Measurements from ENCODE around the gene C1S. TPM values are rescaled to one million over a fixed set of nuclear protein-coding genes. Genes with fewer than 3 reads are reported as not detected.

Gene C1S
- total and polyA plus RNA-seq, 2 of the 4 experiments (the other 2 are of a cell fraction), result 49.6 to 85.4 TPM

DNA sequence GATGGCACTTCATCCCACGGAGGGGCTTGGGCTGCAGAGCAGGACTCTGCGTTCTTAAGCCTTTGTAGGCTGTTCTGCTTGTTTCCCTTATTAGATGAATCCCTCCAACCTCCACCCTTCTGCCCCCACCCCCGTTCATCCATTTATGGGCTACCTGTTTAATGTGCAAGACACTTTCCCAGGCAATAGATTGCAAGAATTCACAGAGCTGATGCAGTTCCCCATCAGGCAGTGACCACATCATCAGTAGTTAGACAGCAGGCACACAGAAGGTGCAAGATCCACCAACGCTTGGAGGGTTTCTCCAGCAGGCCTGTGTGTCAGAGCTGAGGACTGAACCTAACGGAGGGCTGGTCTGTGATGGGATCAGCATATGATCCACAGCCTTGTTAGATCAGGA is 33.0 kb downstream of the C1S start:
- POLR2A ChIA-PET (ENCODE audit: unreplicated experiment), result interaction anchor here (0.7 kb wide), 1 partner anchor 33 kb away, joined by 3 read pairs; the partner anchor contains the start of gene C1S
- intact Hi-C loops (cut with micrococcal nuclease), result no loop called here

More for the DNA sequence above, 33.0 kb downstream of the C1S start:
- Histone ChIP-seq H3K4me2 (ENCODE audit: low read depth, low read length) (no peak overlapping the region), H3K9ac (ENCODE audit: low read depth, low read length) (no peak overlapping the region), H3K27me3 (ENCODE audit: control insufficient read depth, insufficient read depth, low read length) (no peaks in the 10 kb centered on the region), H2AK9ac (replicated peaks; ENCODE audit: low read depth, low read length, poor library complexity) (no peak overlapping the region), H2BK5ac (ENCODE audit: low read depth, low read length, poor library complexity, severe bottlenecking) (no peak overlapping the region), H2BK120ac (ENCODE audit: low read depth, low read length) (peak overlapping the region; percentile 14; the same call in 1 of the 2 replicates), H3K18ac (ENCODE audit: low read depth, low read length) (no peak overlapping the region), H4K91ac (ENCODE audit: insufficient read depth, low read depth, low read length) (peak overlapping the region; percentile 89; the same call in 1 of the 2 replicates), H3K36me3 (ENCODE audit: control insufficient read depth, insufficient read depth, low read length) (peaks cover 23% of the 10 kb centered on the region; the same call in 1 of the 2 replicates), H3K23ac (ENCODE audit: low read depth, low read length) (no peak overlapping the region), H2BK20ac (ENCODE audit: low read depth, low read length) (peak overlapping the region; percentile 26; the same call in 1 of the 2 replicates), H4K20me1 (ENCODE audit: insufficient read depth, low read length) (no peaks in the 10 kb centered on the region), H3K79me1 (ENCODE audit: low read depth in 1 of 2, low read length in 2 of 2) (peaks cover 13 to 28% of the 10 kb centered on the region in 2 experiments; a peak in 3 of 4 replicates), H3K4ac (ENCODE audit: low read depth, low read length) (peak overlapping the region; percentile 88), H3K4me1 (ENCODE audit: control insufficient read depth, insufficient read depth, low read length) (peaks cover 26% of the 10 kb centered on the region), H2AFZ (replicated peaks; ENCODE audit: low read length, poor library complexity) (peak overlapping the region; percentile 8), H2AK5ac (ENCODE audit: low read depth, low read length) (peak overlapping the region; percentile 43; the same call in 1 of the 2 replicates), H3K9me1 (ENCODE audit: insufficient read depth, low read length) (peaks cover 21% of the 10 kb centered on the region), H2BK15ac (ENCODE audit: low read depth, low read length) (no peak overlapping the region; the same call in 2 of the 3 replicates), H3K27ac (ENCODE audit: insufficient read depth, low read length) (no peak overlapping the region), H4K5ac (ENCODE audit: low read depth, low read length) (no peak overlapping the region; the same call in 1 of the 2 replicates), H3K4me3 (ENCODE audit: insufficient read depth, low read depth, low read length) (no peak overlapping the region), H3K9me3 (ENCODE audit: control insufficient read depth, insufficient read depth, low read length) (no peaks in the 10 kb centered on the region), H3K56ac (ENCODE audit: extremely low read depth, insufficient read depth, low read length) (no peak overlapping the region), H4K8ac (ENCODE audit: low read depth in 2 of 2, low read length in 2 of 2) (no peak overlapping the region), H3K14ac (replicated peaks; ENCODE audit: low read depth, low read length) (no peak overlapping the region)
- no TSS peak for BruUV-seq (replicated peaks)
- in situ Hi-C loops (cut with MboI; ENCODE audit: low sequenced_read_pairs) (no loop called here), dilution Hi-C loops (cut with HindIII; ENCODE audit: low sequenced_read_pairs, unreplicated experiment) (no loop called here)
- ATAC-seq (ENCODE audit: low read depth) (no peak), DNase-seq (no peak)
- WGBS, 2 experiments (ENCODE audit: extremely low coverage in 2 of 2, insufficient read length in 1 of 2), result 73% methylated on average over 3 of the region's 5 CpGs; no CpG with 5 or more reads in 1 of the 2 experiments
- TF ChIP-seq MAZ (IDR thresholded peaks at IDR 0.05; ENCODE audit: borderline replicate concordance, low read depth, low read length), result no peak
- TF ChIP-seq, protein P1, sequence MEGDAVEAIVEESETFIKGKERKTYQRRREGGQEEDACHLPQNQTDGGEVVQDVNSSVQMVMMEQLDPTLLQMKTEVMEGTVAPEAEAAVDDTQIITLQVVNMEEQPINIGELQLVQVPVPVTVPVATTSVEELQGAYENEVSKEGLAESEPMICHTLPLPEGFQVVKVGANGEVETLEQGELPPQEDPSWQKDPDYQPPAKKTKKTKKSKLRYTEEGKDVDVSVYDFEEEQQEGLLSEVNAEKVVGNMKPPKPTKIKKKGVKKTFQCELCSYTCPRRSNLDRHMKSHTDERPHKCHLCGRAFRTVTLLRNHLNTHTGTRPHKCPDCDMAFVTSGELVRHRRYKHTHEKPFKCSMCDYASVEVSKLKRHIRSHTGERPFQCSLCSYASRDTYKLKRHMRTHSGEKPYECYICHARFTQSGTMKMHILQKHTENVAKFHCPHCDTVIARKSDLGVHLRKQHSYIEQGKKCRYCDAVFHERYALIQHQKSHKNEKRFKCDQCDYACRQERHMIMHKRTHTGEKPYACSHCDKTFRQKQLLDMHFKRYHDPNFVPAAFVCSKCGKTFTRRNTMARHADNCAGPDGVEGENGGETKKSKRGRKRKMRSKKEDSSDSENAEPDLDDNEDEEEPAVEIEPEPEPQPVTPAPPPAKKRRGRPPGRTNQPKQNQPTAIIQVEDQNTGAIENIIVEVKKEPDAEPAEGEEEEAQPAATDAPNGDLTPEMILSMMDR (conservative IDR thresholded peaks at IDR 0.05; ENCODE audit: low read depth, low read length), result no peak
- TF ChIP-seq CHD1 (IDR thresholded peaks at IDR 0.05; ENCODE audit: low read depth, low read length), result no peak
- TF ChIP-seq POLR2A (IDR thresholded peaks at IDR 0.05; ENCODE audit: low read depth, low read length), result no peak
- TF ChIP-seq CEBPB (IDR thresholded peaks at IDR 0.05; ENCODE audit: low read depth, low read length), result no peak
- no peak for TF ChIP-seq BHLHE40 (IDR thresholded peaks at IDR 0.05; ENCODE audit: low read depth, low read length)
- TF ChIP-seq RCOR1 (IDR thresholded peaks at IDR 0.05; ENCODE audit: insufficient replicate concordance, low read length), result no peak
- no peak for TF ChIP-seq MXI1 (IDR thresholded peaks at IDR 0.05; ENCODE audit: borderline replicate concordance, low read depth, low read length)
- TF ChIP-seq NFE2L2 (IDR thresholded peaks at IDR 0.05; ENCODE audit: low read depth, low read length), result no peak
- no peak for TF ChIP-seq SMC3 (IDR thresholded peaks at IDR 0.05; ENCODE audit: low read depth, low read length)
- TF ChIP-seq MAFK (IDR thresholded peaks at IDR 0.05; ENCODE audit: low read depth, low read length), result no peak
- no peak for TF ChIP-seq ELK1 (IDR thresholded peaks at IDR 0.05; ENCODE audit: borderline replicate concordance, low read depth, low read length)
- TF ChIP-seq RFX5 (IDR thresholded peaks at IDR 0.05; ENCODE audit: low read depth, low read length), result no peak
- no peak for TF ChIP-seq RAD21 (IDR thresholded peaks at IDR 0.05; ENCODE audit: low read length)
- TF ChIP-seq USF2 (IDR thresholded peaks at IDR 0.05; ENCODE audit: low read depth, low read length), result no peak
- no peak for TF ChIP-seq FOS (IDR thresholded peaks at IDR 0.05; ENCODE audit: low read depth, low read length)
- CTCF ChIA-PET, result interaction anchor here (0.7 to 1.9 kb wide), 4 partner anchors 13 to 149 kb away, joined by 3 to 5 read pairs (median 4); partner anchors contain the start of gene C1S

Measured in IMR-90 (cell line).